Measurements from ENCODE around the gene TPM2.

DNA sequence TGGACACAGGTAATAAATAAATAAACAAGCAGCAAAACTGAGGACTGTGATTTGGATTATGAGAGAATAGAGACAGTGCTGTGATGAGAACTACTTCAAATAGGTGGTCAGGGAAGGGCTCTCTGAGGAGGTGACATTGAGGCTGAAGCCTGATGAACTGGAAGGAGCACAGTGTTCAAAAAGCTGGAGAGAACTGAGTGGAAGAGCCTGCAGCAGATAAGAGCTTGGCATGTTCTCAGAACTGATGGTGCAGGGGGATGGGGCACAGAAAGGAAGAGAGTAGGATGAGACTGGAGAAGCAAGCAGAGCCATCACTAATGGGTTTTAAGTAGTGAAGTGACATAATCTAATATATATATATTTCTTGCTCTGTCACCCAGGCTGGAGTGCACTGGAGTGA, 11.2 kb upstream of the TPM2 start:
- TF ChIP-seq, protein P1, sequence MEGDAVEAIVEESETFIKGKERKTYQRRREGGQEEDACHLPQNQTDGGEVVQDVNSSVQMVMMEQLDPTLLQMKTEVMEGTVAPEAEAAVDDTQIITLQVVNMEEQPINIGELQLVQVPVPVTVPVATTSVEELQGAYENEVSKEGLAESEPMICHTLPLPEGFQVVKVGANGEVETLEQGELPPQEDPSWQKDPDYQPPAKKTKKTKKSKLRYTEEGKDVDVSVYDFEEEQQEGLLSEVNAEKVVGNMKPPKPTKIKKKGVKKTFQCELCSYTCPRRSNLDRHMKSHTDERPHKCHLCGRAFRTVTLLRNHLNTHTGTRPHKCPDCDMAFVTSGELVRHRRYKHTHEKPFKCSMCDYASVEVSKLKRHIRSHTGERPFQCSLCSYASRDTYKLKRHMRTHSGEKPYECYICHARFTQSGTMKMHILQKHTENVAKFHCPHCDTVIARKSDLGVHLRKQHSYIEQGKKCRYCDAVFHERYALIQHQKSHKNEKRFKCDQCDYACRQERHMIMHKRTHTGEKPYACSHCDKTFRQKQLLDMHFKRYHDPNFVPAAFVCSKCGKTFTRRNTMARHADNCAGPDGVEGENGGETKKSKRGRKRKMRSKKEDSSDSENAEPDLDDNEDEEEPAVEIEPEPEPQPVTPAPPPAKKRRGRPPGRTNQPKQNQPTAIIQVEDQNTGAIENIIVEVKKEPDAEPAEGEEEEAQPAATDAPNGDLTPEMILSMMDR (IDR thresholded peaks at IDR 0.05) = no peak
- no peak for TF ChIP-seq POLR2AphosphoS5 (IDR thresholded peaks at IDR 0.05)
